HCT116 (cell line): ENCODE results near the gene CTNNA2.

ENCODE experiments used
- CBX3 ChIP-seq: IDR thresholded peaks from 2 replicates; pipeline ENCODE4 v1.6.1; 2012; ENCODE audit warnings: low read depth
- CEBPB ChIP-seq: IDR thresholded peaks from 2 replicates; pipeline ENCODE4 v1.6.1; 2012; ENCODE audit warnings: low read depth
- CTCF ChIP-seq, 3 experiments: fragments of 200-600 bp in 1 of 3; sonication (generic) in 1 of 3; IDR thresholded peaks in 2 of 3; conservative IDR thresholded peaks in 1 of 3; 2 replicates each; pipeline ENCODE4 v1.5.1; 2012 to 2017; ENCODE audit warnings: low read depth in 2 of 3, low read length in 2 of 3, antibody characterized with exemption in 1 of 3, borderline replicate concordance in 1 of 3, control low read depth in 1 of 3, mild to moderate bottlenecking in 1 of 3, mixed read lengths in 1 of 3, mixed run types in 1 of 3, moderate library complexity in 1 of 3; ENCODE audit not compliant: insufficient read depth in 1 of 3
- EGR1 ChIP-seq: IDR thresholded peaks from 2 replicates; pipeline ENCODE4 v1.6.1; 2012; ENCODE audit warnings: low read depth
- EZH2 ChIP-seq: fragments of 200-600 bp; sonication (generic); IDR thresholded peaks from 2 replicates; pipeline ENCODE4 v1.6.1; 2017; ENCODE audit warnings: antibody characterized with exemption, mixed run types
- EZH2phosphoT487 ChIP-seq: fragments of 200-600 bp; IDR thresholded peaks from 2 replicates; pipeline ENCODE4 v1.6.1; 2018; ENCODE audit warnings: antibody characterized with exemption, borderline replicate concordance
- MAX ChIP-seq: IDR thresholded peaks from 2 replicates; pipeline ENCODE4 v1.6.1; 2012
- POLR2A ChIP-seq: IDR thresholded peaks from 2 replicates; pipeline ENCODE4 v1.7.0; 2011; ENCODE audit warnings: borderline replicate concordance; ENCODE audit not compliant: insufficient read depth, insufficient read length; ENCODE audit errors: extremely low read depth
- RAD21 ChIP-seq: IDR thresholded peaks from 2 replicates; pipeline ENCODE4 v1.6.1; 2012; ENCODE audit warnings: low read depth, mild to moderate bottlenecking
- SIN3A ChIP-seq: IDR thresholded peaks from 2 replicates; pipeline ENCODE4 v1.6.1; 2012; ENCODE audit warnings: low read depth
- ZNF274 ChIP-seq: fragments of 200-500 bp; sonication (Bioruptor generic); IDR thresholded peaks from 2 replicates; pipeline ENCODE4 v1.6.1; 2014; ENCODE audit warnings: mild to moderate bottlenecking, low read depth, low read length, inconsistent platforms
- TF ChIP-seq, protein P1 (sequence below): IDR thresholded peaks from 2 replicates; pipeline ENCODE4 v1.6.1; 2012
- TF ChIP-seq, protein P2 (sequence below): IDR thresholded peaks from 2 replicates; pipeline ENCODE4 v1.6.1; 2012; ENCODE audit warnings: low read depth

GRCh38 chr2:80529466-80530165, 1016.8 kb downstream of the CTNNA2 start:
- TF ChIP-seq MAX (no peak), EZH2 (no peak), EZH2phosphoT487 (no peak), CTCF (IDR thresholded peaks at IDR 0.05 in 2 of 3, conservative IDR thresholded peaks at IDR 0.05 in 1 of 3; ENCODE audit: borderline replicate concordance in 1 of 3, insufficient read depth in 1 of 3, low read depth in 2 of 3, low read length in 2 of 3) (no peak), POLR2A (no peak), CBX3 (no peak), CEBPB (no peak), SIN3A (no peak), EGR1 (no peak), ZNF274 (no peak), RAD21 (no peak)
- TF ChIP-seq, protein P1, sequence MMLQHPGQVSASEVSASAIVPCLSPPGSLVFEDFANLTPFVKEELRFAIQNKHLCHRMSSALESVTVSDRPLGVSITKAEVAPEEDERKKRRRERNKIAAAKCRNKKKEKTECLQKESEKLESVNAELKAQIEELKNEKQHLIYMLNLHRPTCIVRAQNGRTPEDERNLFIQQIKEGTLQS: no peak
- TF ChIP-seq, protein P2, sequence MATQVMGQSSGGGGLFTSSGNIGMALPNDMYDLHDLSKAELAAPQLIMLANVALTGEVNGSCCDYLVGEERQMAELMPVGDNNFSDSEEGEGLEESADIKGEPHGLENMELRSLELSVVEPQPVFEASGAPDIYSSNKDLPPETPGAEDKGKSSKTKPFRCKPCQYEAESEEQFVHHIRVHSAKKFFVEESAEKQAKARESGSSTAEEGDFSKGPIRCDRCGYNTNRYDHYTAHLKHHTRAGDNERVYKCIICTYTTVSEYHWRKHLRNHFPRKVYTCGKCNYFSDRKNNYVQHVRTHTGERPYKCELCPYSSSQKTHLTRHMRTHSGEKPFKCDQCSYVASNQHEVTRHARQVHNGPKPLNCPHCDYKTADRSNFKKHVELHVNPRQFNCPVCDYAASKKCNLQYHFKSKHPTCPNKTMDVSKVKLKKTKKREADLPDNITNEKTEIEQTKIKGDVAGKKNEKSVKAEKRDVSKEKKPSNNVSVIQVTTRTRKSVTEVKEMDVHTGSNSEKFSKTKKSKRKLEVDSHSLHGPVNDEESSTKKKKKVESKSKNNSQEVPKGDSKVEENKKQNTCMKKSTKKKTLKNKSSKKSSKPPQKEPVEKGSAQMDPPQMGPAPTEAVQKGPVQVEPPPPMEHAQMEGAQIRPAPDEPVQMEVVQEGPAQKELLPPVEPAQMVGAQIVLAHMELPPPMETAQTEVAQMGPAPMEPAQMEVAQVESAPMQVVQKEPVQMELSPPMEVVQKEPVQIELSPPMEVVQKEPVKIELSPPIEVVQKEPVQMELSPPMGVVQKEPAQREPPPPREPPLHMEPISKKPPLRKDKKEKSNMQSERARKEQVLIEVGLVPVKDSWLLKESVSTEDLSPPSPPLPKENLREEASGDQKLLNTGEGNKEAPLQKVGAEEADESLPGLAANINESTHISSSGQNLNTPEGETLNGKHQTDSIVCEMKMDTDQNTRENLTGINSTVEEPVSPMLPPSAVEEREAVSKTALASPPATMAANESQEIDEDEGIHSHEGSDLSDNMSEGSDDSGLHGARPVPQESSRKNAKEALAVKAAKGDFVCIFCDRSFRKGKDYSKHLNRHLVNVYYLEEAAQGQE: no peak
